ENCODE measurements around the gene AMH.

- TF ChIP-seq CTCF (conservative IDR thresholded peaks at IDR 0.05; ENCODE audit: low read length) = no peak
- no peak for TF ChIP-seq EZH2phosphoT487 (IDR thresholded peaks at IDR 0.05; ENCODE audit: borderline replicate concordance, low read depth, low read length)
Measured at GRCh38 chr19:2209408-2209807, 39.7 kb upstream of the AMH start.
